Esophagus muscularis mucosa (tissue), 3 donors: Measurements from ENCODE around the gene PITX1.

ENCODE experiments used
- CTCF ChIP-seq, 3 experiments: fragments of 200-600 bp in 2 of 3; fragments of 450-650 bp in 1 of 3; sonication (generic) in 2 of 3; IDR thresholded peaks; one replicate each; pipeline ENCODE4 v1.5.1; 2017 to 2019; ENCODE audit warnings: antibody characterized with exemption in 3 of 3, mild to moderate bottlenecking in 2 of 3, moderate library complexity in 1 of 3
- POLR2A ChIP-seq: fragments of 450-650 bp; IDR thresholded peaks from one replicate; pipeline ENCODE4 v1.6.1; 2017; ENCODE audit warnings: antibody characterized with exemption, moderate library complexity, mild to moderate bottlenecking, low read depth

- TF ChIP-seq CTCF (IDR thresholded peaks at IDR 0.05) (no peak), POLR2A (no peak)
These were observed 6.5 kb upstream of the PITX1 start for GRCh38 chr5:135040333-135041144.
